HEK293T (cell line): Measurements from ENCODE around the gene UBE4A.

Experiments
- ARNT ChIP-seq: fragments of 450-650 bp; IDR thresholded peaks from 2 replicates; pipeline ENCODE4 v1.6.1; 2017; ENCODE audit warnings: mild to moderate bottlenecking
- BHLHE40 ChIP-seq: fragments of 450-650 bp; IDR thresholded peaks from 2 replicates; pipeline ENCODE4 v1.6.1; 2016; ENCODE audit warnings: mild to moderate bottlenecking, moderate library complexity, borderline replicate concordance
- ELF4 ChIP-seq: fragments of 450-650 bp; IDR thresholded peaks from 2 replicates; pipeline ENCODE4 v1.6.1; 2017; ENCODE audit warnings: antibody characterized with exemption
- FOXA1 ChIP-seq: fragments of 450-650 bp; IDR thresholded peaks from 2 replicates; pipeline ENCODE4 v1.6.1; 2016; ENCODE audit warnings: mild to moderate bottlenecking
- FOXK2 ChIP-seq: fragments of 450-650 bp; IDR thresholded peaks from 2 replicates; pipeline ENCODE4 v1.6.1; 2016; ENCODE audit warnings: mild to moderate bottlenecking
- HDGF ChIP-seq: fragments of 450-650 bp; IDR thresholded peaks from 2 replicates; pipeline ENCODE4 v1.6.1; 2017; ENCODE audit warnings: antibody characterized with exemption, borderline replicate concordance
- NFRKB ChIP-seq: fragments of 450-650 bp; IDR thresholded peaks from 2 replicates; pipeline ENCODE4 v1.6.1; 2016; ENCODE audit warnings: mild to moderate bottlenecking, moderate library complexity
- SP1 ChIP-seq: fragments of 450-650 bp; IDR thresholded peaks from 2 replicates; pipeline ENCODE4 v1.6.1; 2017
- SUZ12 ChIP-seq: fragments of 450-650 bp; IDR thresholded peaks from 2 replicates; pipeline ENCODE4 v1.6.1; 2016; ENCODE audit warnings: mild to moderate bottlenecking
- TARDBP ChIP-seq: fragments of 450-650 bp; IDR thresholded peaks from 2 replicates; pipeline ENCODE4 v1.6.1; 2016
- TF ChIP-seq, protein P1 (sequence below): fragments of 450-650 bp; IDR thresholded peaks from 2 replicates; pipeline ENCODE4 v1.6.1; 2016

- TF ChIP-seq SUZ12 (no peak), ELF4 (no peak), SP1 (no peak), HDGF (no peak), BHLHE40 (no peak), TARDBP (no peak), NFRKB (no peak), FOXK2 (no peak), FOXA1 (no peak), ARNT (no peak)
- TF ChIP-seq, protein P1, sequence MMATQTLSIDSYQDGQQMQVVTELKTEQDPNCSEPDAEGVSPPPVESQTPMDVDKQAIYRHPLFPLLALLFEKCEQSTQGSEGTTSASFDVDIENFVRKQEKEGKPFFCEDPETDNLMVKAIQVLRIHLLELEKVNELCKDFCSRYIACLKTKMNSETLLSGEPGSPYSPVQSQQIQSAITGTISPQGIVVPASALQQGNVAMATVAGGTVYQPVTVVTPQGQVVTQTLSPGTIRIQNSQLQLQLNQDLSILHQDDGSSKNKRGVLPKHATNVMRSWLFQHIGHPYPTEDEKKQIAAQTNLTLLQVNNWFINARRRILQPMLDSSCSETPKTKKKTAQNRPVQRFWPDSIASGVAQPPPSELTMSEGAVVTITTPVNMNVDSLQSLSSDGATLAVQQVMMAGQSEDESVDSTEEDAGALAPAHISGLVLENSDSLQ: no peak
Observed at GRCh38 chr11:118374729-118375128, 15.3 kb downstream of the UBE4A start.
